ENCODE measurements around the gene FOXD2.

DNA sequence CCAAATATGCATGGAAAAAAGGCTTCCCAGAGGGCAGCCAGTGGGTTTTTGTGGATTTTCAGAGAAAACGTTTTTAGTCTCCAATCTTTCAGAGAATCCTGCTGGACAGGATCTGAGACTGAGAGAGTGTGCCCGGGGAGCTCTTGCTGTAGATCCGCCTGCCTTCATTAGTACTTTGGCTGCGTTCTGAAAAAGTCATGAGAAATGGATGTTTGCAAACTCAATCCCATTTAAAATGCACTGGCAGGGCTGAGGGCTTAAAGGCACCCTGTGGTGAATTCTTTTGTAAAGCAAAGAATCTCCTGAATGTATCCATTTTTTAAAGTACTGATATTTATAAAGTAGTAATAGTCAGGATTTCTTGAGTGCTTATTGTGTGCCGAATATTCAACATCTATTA, 22.2 kb downstream of the FOXD2 start:
- TF ChIP-seq, protein P1, sequence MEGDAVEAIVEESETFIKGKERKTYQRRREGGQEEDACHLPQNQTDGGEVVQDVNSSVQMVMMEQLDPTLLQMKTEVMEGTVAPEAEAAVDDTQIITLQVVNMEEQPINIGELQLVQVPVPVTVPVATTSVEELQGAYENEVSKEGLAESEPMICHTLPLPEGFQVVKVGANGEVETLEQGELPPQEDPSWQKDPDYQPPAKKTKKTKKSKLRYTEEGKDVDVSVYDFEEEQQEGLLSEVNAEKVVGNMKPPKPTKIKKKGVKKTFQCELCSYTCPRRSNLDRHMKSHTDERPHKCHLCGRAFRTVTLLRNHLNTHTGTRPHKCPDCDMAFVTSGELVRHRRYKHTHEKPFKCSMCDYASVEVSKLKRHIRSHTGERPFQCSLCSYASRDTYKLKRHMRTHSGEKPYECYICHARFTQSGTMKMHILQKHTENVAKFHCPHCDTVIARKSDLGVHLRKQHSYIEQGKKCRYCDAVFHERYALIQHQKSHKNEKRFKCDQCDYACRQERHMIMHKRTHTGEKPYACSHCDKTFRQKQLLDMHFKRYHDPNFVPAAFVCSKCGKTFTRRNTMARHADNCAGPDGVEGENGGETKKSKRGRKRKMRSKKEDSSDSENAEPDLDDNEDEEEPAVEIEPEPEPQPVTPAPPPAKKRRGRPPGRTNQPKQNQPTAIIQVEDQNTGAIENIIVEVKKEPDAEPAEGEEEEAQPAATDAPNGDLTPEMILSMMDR (IDR thresholded peaks at IDR 0.05; ENCODE audit: low read length), result no peak
- no peak for TF ChIP-seq EZH2 (IDR thresholded peaks at IDR 0.05; ENCODE audit: borderline replicate concordance, low read length)
